Limb (tissue), 2 donors: ENCODE data around the gene OCSTAMP.

Experiments
- DNase-seq, 2 donors: peaks; one replicate each; pipeline ENCODE4 v3.0.0-alpha.2; 2016; ENCODE audit errors: extremely low spot score in 2 of 2

Gene OCSTAMP

DNA sequence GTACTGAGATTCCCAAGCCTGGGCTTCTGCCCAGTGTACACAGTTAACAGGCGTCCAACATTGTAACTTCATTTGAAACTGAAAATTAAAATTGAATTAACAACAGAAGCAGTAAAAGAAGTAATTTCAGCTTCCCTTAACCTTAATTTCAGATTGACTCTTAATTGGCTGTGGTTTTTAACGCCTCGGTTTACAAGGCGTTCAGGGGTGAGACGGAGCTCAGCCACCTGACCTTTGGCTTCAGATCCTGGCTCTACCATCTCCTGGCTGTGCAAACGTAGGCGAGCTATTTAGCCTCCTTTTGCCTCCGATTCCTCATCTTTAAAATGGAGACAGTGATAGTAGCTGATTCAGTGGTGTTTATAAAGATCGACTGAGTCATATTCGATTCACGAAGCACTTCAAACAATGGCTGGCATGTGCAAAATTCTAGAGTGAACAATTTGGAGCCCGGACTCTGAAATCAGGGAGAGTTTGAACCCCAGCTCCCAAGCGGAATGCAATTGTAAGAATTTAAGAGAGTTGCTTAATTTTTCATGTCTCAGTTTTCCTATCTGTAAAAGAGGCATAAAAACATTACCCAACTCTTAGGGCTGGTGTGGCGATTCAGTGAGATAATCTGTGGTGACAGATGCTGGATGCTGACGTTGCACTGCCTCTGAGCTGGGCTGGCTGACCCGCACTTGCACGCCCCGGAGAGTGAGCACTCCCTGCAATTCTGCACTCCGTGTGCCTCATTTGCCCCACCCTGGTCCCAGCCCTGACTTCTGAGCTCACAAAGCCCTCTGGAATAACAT is 23.5 kb upstream of the OCSTAMP start:
- peak in 1 of 2 donors; percentile 11 for DNase-seq

DNA sequence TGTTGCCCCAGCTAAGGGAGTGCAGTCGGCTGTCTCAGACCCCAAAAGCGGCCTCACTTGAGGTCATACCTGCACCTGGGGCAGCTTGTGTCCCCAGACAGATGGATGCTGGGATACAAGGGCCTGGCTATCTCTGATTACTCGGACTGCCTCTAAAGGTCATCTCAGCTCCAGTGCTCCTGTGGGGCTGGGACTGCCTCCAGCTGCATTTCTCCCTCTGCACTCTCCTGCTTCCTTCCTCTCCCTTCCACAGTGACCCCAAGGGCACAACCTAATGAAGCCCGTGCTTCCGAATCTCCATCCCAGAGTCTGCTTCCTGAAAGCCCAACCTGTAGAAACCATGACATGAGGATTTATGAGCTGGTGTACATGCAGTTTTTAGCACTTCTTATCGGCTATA is 22.8 kb upstream of the OCSTAMP start:
- DNase-seq = peak in 1 of 2 donors; percentile 24

DNA sequence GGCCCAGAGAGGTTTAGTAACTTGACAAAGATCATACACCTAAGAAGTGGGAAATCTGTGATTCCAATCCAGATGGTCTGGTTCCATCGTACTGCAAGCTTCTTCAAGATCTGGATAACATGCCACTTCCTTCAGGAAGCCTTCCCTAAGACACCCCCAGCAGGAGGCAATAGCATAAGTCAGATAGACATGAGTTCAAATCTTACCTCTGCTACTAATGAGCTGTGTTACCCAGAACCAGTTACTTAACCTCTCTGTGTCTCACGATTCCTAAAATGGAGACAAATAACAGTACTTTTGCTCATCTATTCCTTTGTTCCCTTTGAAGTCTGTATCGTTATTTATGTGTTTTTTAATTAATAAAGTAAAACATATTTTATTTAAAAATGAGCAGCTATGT is 22.3 kb upstream of the OCSTAMP start:
- DNase-seq = no peak

DNA sequence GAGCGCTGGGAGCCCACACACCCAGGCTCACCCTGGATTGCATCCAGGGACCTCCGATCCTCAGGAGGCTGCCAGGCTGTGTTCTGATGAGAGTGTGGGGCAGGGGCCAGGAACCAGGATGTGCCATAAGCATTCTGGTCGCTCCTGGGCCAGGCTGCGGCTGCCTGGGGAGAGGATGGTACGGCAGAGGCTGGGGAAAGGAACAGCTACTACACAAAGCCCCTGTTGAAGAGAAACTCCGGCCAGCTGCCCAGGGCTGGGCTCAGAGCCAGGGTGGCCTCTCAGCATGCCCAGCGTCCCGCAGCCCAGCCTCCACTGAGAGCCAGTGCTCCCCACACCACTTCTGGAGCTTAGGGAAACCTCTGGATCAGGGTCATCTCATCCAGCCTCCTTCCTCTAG is 21.7 kb upstream of the OCSTAMP start:
- DNase-seq = peak; percentile 48 to 70

DNA sequence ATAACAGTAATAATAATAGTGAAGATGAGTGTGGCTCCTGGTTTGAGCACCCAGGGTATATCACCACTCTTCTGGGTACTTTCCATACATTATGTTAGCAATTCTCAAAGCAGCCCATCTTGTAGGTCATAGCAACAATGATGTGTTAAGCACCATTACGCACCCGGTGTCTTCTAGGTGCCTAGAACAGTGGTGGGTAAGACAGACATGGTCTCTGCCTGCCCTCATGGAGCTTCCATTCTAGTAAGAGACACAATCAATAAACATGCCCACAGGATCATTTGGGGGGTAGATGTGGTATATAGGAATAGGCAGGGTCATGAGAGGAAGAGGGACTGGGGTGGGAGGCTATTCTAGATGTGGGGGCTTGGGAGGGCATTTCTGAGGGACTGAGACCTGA is 21.0 kb upstream of the OCSTAMP start:
- no peak for DNase-seq

DNA sequence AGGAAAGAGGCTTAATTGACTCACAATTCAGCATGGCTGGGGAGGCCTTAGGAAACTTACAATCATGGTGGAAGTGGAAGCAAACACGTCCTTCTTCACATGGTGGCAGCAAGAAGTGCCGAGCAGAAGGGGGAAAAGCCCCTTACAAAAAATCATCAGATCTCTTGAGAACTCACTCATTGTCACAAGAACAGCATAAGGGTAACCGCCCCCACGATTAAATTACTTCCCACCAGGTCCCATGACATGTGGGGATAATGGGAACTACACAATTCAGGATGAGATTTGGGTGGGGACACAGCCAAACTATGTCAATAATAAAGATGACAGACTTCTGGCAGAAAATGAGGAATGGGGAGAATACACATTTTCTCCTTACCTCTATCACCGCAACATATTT is 20.5 kb upstream of the OCSTAMP start:
- DNase-seq = no peak

DNA sequence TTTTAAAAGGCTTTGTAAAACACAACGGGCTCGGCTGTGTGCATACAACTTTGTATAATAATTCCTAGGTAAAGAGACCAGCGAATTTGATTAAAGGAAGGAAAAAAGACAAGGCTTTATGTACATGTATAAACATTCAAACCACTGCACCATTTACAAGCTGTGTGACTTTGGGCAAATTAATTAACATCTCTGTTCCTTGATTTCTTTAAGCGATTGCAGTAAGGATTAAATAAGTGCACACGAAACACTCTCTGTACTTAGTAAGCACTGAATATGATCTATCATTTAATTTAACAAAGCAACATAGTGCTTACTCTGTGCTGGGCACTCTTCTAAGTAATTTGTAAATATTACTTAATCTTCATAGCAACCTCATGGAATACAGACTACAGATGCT is 19.5 kb upstream of the OCSTAMP start:
- DNase-seq = no peak

DNA sequence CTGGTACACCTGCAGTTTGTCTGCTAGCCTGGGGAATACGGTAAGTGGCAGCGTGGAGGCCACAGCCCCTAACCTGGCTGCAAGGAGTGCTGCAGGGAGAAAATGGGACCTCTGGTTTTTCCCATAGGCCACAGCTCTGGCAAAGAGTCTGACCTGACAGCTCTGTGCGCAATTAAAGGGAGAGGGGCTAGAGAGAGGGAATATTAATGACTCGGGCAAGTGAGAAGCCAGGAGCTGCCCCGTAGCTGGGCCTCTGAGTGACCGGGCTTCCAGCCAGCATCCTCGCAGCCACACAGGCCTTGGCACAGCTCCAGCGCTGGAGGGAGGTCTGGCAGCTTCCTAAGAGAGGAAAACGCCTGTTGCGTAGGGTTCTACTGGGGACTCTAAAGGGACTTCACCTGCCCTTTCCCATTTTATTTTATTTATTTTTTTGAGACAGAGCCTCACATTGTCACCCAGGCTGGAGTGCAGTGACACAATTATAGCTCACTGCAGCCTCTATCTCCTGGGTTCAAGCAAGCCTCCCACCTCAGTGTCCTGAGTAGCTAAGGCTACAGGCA is 18.2 kb upstream of the OCSTAMP start:
- peak; percentile 86 to 94 for DNase-seq

DNA sequence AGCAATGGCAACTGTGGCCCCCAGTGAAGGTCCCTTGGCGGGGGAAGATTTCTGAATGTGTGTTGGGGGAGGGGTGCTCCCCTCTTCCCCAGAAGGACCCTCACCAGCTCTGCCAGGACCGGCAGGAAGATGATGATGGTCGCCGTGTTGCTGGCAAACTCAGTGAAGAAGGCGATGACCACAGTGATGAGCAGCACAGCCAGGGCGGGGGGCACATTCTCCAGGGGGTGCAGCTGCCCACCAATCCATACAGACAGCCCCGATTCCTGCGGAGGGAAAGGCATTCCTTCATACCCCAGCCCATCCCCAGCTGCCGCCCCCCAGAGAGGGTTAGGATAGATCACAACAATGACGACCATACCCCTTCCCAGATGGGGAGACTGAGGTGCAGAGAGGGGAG is 15.7 kb upstream of the OCSTAMP start:
- no peak for DNase-seq

DNA sequence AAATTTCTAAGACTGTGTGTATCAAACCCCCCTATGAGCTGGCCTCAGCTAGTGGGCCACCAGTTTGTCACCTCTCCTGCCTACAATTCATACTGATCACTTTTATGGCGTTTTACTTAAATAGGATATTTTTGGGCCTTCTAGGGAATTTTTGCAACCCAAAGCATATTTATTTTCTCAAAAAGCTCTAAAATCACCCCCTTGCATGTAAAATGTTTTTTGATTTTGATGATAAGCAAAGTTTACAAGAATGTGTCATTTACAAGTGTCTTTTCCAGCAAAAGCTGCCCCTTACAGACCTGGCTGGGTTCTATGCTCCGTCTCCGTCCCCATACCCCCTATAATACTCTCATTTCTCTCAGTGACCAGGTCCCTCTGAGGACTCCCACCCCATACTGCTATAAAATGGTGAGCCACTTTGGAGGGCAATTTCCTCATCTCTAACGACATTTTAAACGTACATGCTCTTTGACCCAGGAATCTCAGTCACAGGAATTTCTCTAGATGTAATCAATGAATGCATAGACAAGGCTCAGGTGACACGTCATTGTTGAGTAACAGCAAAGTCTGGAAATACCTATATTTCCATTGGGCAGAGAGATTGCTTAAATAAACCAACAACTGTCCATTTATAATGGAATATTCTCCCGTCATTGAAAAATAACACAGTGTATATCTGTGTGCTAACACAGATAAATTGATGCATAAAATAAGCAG is 13.9 kb upstream of the OCSTAMP start:
- DNase-seq = no peak

DNA sequence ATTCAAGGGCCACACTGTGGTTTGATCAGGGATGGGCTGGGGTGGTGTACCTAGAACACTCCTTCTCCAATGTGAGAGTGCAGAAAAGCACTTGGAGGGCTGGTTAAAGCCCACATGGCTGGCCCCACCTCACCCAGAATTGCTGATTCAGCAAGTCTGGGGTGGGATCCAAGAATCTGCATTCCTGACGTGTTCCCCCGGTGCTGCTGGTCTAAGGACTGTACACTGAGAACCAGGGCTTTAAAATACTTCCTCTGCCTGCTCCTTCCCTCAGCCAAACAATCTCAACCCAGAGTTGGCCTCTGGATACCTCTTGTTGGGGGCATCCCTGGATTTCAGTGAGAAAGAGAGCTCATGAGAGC is 13.4 kb upstream of the OCSTAMP start:
- no peak for DNase-seq

DNA sequence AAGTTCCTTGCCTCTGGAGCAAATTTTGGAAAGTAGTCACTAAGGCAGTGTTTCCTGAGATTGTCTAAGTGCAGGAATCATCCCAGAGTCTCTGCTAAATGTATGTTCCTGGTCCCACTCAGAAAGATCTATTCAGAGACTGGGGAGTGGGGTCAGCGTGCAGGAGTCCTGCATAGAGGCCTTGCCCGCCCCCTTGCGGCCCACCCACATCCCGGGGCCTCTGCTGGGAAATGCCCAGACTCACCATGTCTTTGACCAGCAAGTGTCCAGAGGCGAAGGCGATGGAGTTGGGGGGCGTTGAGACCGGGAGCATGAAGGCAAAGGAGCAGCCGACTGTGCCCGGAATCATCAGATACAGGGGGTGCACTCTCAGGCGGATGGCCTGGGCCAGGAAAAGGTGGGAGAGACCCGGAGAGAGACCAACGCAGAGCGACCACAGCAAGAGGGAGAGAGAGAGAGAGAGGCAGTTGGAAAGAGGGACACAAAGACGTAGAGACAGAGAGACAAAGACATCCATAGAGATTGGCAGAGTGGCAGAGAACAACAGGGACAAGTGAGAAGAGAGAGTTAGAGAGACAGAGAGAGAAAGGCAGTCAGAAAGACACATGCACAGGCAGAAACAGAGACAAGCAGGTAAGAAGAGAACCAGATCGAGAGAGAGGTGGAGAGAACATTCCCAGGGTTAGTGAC is 12.9 kb upstream of the OCSTAMP start:
- no peak for DNase-seq

DNA sequence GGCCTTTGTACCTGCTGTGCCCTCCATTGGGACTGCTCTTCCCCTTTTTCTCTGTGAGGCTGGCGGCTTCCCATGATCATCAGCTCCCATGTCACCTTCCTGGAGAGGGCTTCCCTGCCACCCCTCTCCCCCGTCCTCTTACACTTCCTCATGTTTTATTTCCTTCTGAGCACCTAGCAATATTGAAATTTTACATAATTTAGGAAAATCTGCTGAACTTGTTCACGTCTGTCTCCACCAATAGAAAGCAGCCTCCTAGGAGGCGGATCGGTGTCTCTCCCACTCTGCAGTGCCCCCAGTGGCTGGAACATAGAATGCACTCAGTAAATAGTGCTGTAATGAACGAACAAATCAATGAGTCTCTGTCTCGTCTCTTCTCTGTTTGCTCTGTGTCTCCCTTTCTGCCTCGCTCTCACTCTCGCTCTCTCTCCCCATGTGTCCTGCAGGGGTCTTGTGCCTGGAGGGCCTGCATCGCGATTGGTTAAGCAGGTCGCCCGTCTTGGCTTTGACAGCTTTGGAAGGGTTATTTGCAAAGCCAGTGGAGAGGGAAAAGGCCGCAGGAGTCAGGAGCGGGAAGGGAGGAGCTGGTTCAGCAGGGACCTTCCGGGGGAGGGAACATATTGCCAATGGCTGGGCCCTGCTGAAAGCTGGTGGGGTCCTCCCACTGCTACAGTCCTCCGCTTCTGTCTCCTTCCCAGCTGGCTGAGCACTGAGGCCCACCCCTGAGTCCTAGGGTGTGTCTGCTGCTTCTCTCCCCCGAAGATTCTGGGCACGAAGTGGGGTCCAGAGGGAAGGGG is 12.1 kb upstream of the OCSTAMP start:
- peak; percentile 83 to 86 for DNase-seq

DNA sequence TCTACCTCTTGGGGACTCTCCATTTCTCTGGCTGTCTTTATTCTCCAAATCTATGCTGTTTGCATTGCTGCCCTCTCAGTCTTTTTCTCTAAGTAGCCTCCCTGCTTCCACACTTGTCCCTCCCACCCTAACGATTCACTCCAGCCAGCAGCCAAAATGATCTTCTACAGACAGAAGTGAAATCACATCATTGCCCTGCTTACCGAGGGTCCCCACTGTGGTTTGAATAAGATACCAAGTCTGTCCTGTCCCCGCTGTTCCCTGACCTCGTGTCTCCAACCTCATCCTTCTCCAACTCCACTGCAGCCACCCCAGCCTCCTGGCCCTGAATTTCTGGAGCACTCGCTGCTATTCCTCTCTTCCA is 11.5 kb upstream of the OCSTAMP start:
- DNase-seq = no peak

DNA sequence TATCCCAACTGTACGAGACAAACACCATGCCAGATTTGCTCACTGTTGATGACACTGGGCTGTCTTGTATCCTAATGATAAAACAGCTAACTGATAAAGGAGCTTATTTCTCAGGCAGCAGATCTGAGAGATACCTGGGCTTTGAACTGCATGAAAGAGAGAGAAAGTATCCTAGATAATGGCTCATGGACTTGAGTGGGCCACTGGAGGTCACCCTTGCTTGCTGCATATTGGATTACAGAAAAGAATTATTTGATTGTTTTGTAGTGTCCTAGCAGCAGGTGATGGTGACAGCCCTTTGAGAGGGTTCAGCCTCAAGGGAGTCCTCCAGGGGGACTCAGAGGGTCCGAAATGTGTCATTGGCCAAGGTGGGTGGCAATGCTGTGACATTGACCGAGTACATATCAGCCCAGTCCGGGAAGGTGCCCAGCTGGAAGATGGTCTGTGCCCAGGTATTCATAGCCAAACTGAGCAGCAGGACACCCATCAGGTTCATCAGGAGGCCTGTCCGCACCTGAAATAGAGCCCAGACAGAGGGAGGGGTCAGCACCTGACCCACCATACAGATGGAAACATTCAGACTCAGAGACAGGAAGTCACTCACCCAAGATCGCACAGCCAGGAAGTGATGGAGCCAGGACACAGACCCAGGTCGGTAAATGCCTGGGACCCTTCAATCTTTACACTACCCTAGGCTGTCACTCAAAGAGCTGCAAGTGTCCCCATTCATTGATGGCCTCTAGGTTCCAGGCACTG is 9.4 kb upstream of the OCSTAMP start:
- DNase-seq = no peak

DNA sequence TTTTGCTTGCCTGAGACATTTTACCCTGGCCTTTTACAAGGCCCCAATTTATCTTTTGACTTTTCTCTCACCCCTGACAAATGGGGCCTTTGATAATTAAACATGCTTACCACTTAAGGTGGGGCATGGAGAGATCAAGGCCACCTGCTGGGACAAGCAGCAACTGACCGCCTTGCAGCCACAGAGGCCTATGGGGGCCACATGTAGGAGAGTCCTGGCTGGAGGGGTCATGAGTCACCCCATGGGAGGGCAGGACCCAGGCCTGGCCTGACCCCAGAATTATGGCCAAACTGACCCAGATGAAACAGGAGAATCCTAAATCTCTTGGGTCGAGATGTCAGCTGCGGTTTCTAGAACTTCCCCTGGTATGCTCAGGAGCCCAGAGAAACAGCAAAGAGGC is 8.5 kb upstream of the OCSTAMP start:
- DNase-seq = no peak

DNA sequence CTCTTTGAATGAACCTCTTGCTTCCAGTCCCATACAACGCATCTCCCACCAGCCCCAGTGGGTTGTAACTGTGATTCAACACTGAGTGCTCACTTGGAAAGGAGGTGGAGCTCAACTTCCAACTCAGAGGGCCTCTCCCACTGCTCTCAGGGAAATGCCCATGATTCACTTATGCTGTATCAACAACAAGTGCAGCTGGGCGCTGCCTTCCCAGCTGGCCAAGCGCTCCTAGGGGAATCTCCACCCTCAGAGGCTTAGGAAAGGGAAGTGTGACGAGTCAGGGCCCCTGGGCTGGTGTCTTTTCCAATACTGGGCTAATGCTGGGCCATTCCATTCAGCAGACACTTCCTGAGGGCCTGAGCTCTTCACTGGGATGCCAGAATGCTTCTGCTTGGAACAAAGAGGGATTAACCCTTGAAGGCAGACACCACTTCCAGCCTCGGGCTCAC is 8.1 kb upstream of the OCSTAMP start:
- no peak for DNase-seq

DNA sequence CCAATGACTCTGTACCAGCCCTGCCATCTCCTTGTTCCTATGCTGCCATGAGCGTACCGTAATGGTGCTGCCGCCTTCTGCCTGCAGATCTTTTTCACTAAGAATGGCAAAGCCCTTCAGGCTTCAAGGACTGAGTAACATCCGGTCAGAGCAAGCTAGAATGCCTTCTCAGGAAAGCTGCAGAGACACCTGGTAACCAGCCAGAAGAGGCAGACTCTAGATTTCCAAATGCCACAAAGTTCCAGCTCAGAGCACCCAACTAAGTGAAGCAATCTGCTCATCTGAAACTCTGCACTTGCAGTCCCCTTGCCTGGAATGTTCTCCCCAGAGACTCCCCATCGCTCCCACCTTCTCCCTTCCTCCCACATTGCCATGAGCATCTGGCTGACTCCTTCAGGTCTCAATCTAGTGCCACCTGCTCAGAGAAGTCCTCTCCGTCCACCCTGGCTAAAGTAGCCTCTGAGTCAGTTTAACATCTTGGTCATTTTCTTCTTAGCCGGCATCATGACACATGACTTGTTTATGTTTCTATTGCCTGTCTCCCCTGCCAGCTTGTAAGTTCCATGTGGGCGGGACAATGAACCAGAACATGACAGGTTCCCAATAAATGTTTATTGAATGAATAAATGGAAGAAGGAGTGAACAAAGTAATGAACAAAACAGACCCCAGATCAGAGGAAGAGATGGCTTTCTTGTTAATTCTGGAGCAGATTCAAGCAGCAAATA is 6.9 kb upstream of the OCSTAMP start:
- DNase-seq = no peak

DNA sequence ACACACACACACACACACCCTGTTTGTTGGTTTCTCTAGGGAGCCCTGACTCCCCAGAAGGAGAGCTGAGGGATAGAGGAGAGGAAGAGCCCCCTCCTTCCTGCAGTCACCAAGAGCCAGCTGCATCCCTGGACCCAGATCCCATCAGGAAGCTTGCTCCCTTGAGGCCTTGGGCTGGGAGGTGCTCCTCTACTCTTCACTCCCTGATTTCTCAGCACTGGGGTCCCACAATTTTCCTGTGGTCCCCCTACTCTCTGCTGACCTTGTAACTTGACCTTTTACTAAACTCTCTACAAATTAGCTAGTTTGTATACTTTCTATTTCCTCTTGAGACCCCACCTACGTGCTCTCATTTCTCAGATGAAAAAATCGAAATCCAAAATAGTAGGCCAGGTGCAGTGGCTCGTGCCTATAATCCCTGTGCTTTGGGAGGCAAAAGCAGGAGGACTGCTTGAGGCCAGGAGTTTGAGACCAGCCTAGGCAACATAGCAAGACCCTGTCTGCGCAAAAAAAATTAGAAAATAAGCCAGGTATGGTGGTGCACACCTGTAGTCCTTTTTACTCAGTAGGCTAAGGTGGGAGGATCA is 5.0 kb upstream of the OCSTAMP start:
- no peak for DNase-seq

DNA sequence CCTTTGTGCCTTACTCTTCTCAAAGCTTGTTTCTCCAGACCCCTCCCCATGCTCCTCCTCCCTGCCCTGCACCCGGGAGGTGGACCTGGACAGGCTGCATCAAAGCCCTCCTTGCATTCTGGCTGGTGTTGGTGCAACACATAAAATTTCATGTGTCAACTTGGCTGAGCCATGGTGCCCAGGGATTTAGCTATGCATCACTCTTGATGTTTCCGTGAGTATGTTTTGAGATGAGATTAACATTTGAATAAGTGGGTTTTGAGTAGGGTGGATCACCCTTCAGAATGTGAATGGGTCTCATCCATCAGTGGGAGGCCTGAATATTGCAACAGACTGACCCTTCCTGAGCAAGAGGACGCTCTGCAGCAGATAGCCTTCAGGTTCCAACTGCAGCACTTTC is 4.4 kb upstream of the OCSTAMP start:
- no peak for DNase-seq
